Measurements from ENCODE around the gene DSCAML1. TPM values are rescaled to one million over a fixed set of nuclear protein-coding genes. Genes with fewer than 3 reads are reported as not detected.

Gene DSCAML1
- total RNA-seq, 1 experiment from 2014 or later = 0.15 TPM

DNA sequence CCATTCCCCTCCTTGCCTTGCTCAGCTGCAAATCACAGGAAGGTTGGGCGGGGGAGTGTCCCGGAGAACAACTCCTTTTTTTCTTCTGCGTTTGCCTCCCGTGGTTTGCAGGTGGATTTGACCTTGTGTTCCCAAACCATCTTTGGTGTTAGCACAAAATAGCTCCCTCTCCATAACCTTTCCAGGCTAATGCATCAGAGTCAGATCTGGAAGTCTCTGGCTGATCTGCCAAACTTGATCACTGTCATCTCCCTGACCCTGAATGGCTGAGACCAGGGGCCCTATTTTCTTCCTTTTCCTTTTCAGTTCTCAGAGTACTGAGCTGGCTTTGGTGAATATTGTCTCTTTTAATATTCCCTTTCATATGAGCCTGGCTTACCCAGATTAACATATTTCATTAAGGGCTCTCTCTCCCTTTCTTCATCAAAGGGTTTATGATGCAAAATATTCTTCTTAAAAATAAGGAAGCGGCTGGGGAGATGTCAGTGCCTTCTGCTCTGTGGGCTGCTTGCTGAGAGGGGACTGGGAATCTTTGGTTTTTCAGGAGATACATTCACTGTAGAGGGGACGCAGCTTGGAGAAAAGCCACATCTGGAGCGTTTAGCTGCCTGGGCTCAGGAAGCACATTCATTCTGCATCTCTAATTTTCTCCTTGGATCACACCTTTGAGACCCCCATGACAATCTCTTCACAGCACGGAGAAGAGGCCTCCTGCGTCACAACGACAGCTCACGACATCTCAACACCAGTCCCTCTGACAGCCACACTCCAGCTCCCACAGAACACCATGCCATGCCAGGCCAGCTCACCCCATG is 321.1 kb downstream of the DSCAML1 start:
- Histone ChIP-seq H3K9ac (ENCODE audit: extremely low read depth, insufficient read length, low read length) (no peak overlapping the region), H3K23me2 (ENCODE audit: insufficient read length, low read depth, low read length, poor library complexity, severe bottlenecking) (no peaks in the 10 kb centered on the region), H3K56ac (ENCODE audit: insufficient read length, low read depth, low read length) (no peak overlapping the region), H4K20me1 (ENCODE audit: control insufficient read depth, insufficient read depth, insufficient read length) (no peaks in the 10 kb centered on the region), H2AFZ (ENCODE audit: low read length) (no peak overlapping the region), H3K14ac (ENCODE audit: insufficient read depth, low read length) (no peak overlapping the region), H3K4me1 (ENCODE audit: insufficient read depth, low read length) (no peaks in the 10 kb centered on the region; the same call in 1 of the 2 replicates), H4K5ac (ENCODE audit: insufficient read length, low read depth, low read length) (no peak overlapping the region), H2BK12ac (ENCODE audit: insufficient read length, low read depth, low read length) (no peak overlapping the region), H4K91ac (ENCODE audit: insufficient read length, low read depth, low read length) (no peak overlapping the region), H2BK120ac (ENCODE audit: low read depth, low read length, poor library complexity, severe bottlenecking) (no peak overlapping the region), H3K4me2 (ENCODE audit: insufficient read depth, insufficient read length, low read length) (no peak overlapping the region), H4K8ac (replicated peaks; ENCODE audit: insufficient read length, low read depth, low read length) (no peak overlapping the region), H3K18ac (ENCODE audit: insufficient read length, low read depth, low read length) (no peak overlapping the region), H3K27ac (ENCODE audit: insufficient read length, low read depth, low read length) (no peak overlapping the region), H3K27me3 (ENCODE audit: insufficient read depth, low read length) (no peaks in the 10 kb centered on the region), H3T11ph (ENCODE audit: low read length) (no peak overlapping the region), H3K4ac (ENCODE audit: low read depth, low read length) (no peak overlapping the region), H3K23ac (ENCODE audit: insufficient read length, low read depth, low read length) (no peak overlapping the region), H2BK20ac (ENCODE audit: low read depth, low read length, poor library complexity, severe bottlenecking) (no peak overlapping the region), H3K9me3 (ENCODE audit: control insufficient read depth, low read depth, low read length) (no peaks in the 10 kb centered on the region), H3K79me2 (ENCODE audit: insufficient read depth, low read length) (no peaks in the 10 kb centered on the region), H2BK5ac (ENCODE audit: insufficient read length, low read length) (no peak overlapping the region), H3K79me1 (ENCODE audit: insufficient read depth, low read depth, low read length, poor library complexity, severe bottlenecking) (no peaks in the 10 kb centered on the region), H2AK5ac (ENCODE audit: insufficient read length, low read length) (no peak overlapping the region), H2BK15ac (ENCODE audit: low read depth, low read length) (no peak overlapping the region)
- Mint-ChIP-seq H3K4me3 (no peak overlapping the region; a peak in 1 of 5 replicates), H3K36me3 (ENCODE audit: insufficient read depth in 1 of 3, low read depth in 3 of 3) (no peaks in the 10 kb centered on the region), H3K27ac (no peak overlapping the region), H3K27me3 (ENCODE audit: low read depth) (peaks cover 15% of the 10 kb centered on the region), H3K4me1 (peaks cover 37 to 38% of the 10 kb centered on the region in 2 experiments), H3K9me3 (no peaks in the 10 kb centered on the region; a peak in 1 of 5 replicates)
- no peak for DNase-seq
- WGBS (ENCODE audit: extremely low coverage, insufficient read length, low lambda C conversion rate) = no CpG with 5 or more reads among the region's 11 CpGs
- no peak for TF ChIP-seq CTCF (conservative IDR thresholded peaks at IDR 0.05)

All from H9 (cell line).